ENCODE results near the gene C1QTNF2. TPM values are rescaled to one million over a fixed set of nuclear protein-coding genes. Genes with fewer than 3 reads are reported as not detected.

Gene C1QTNF2
- total RNA-seq, 1 donor from 2014 or later, result 3.7 TPM

DNA sequence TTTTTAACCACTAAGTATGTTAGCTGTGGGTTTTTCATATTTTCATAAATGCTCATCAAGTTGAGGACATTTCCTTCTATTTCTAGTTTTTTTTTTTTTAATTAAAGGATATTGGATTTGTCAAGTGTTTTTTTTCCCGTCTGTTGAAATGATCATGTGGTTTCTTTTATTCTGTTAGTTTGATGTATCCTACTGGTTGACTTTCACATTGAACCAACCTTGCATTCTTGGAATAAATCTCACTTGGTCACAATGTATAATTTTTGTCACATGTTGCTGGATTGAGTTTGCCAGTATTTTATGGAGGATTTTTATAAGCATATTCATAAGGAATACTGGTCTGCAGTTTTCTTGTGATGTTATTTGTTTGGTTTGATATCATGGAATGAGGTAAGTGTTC, 17.0 kb upstream of the C1QTNF2 start:
- intact Hi-C loops (cut with DNase I), result no loop called here
- Histone ChIP-seq H3K9me3 (peaks cover 0 to 15% of the 10 kb centered on the region in 2 donors), H3K36me3 (peaks cover 0 to 3% of the 10 kb centered on the region in 2 donors), H3K4me1 (peaks cover 0 to 2% of the 10 kb centered on the region in 2 donors), H3K27ac (no peak overlapping the region), H3K4me3 (no peak overlapping the region), H3K27me3 (no peaks in the 10 kb centered on the region)
- TF ChIP-seq, protein P1, sequence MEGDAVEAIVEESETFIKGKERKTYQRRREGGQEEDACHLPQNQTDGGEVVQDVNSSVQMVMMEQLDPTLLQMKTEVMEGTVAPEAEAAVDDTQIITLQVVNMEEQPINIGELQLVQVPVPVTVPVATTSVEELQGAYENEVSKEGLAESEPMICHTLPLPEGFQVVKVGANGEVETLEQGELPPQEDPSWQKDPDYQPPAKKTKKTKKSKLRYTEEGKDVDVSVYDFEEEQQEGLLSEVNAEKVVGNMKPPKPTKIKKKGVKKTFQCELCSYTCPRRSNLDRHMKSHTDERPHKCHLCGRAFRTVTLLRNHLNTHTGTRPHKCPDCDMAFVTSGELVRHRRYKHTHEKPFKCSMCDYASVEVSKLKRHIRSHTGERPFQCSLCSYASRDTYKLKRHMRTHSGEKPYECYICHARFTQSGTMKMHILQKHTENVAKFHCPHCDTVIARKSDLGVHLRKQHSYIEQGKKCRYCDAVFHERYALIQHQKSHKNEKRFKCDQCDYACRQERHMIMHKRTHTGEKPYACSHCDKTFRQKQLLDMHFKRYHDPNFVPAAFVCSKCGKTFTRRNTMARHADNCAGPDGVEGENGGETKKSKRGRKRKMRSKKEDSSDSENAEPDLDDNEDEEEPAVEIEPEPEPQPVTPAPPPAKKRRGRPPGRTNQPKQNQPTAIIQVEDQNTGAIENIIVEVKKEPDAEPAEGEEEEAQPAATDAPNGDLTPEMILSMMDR (IDR thresholded peaks at IDR 0.05), result no peak
- no peak for DNase-seq (ENCODE audit: low spot score in 2 of 2)

DNA sequence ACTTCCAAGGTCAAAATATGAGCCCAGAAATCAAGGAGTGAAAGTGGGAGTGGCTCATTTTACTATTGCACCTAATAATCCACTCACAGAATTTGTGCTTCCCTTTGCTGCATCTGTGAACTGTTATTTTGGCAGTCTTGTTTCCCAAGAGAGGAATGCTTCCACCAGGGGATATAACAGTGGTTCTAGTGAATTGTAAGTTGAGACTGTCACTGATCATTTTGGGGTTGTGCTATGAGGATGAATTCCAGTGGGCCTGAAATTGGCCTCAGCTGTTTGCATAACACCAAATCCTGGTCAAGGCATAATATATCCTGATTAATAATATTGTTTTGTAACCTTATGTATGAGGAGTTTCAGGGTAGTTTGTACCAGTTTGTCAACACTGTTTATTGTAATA, 15.1 kb upstream of the C1QTNF2 start:
- peaks cover 0 to 15% of the 10 kb centered on the region in 2 donors for H3K9me3 ChIP-seq
- peaks cover 0 to 3% of the 10 kb centered on the region in 2 donors for H3K36me3 ChIP-seq
- H3K4me3 ChIP-seq, result no peak overlapping the region
- TF ChIP-seq, protein P1 (IDR thresholded peaks at IDR 0.05), result no peak
- no peak overlapping the region for H3K27ac ChIP-seq
- DNase-seq (ENCODE audit: low spot score in 2 of 2), result no peak
- no peaks in the 10 kb centered on the region for H3K4me1 ChIP-seq
- H3K27me3 ChIP-seq, result no peaks in the 10 kb centered on the region
- intact Hi-C loops (cut with DNase I), result no loop called here

DNA sequence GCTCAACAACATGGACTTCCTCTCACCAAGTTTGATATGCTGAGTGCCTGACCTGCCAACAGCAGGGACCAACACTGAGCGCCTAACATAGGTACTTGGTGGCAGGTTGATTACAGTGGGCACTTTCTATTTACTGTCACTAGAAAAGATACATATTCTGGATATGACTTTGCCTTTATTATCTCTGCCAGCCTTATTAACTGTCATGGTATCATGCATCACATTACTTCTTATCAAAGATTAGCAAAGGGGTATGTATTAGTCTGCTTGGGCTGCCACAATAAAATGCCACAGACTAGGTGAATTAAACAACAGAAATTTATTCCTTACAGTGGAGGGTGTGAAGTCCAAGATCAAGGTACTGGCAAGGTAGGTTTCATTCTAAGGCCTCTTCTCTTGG, 14.3 kb upstream of the C1QTNF2 start:
- no peak overlapping the region for H3K4me3 ChIP-seq
- TF ChIP-seq, protein P1 (IDR thresholded peaks at IDR 0.05), result no peak
- peaks cover 0 to 15% of the 10 kb centered on the region in 2 donors for H3K9me3 ChIP-seq
- no peak overlapping the region for H3K27ac ChIP-seq
- no peaks in the 10 kb centered on the region for H3K4me1 ChIP-seq
- intact Hi-C loops (cut with DNase I), result no loop called here
- H3K36me3 ChIP-seq, result peaks cover 0 to 3% of the 10 kb centered on the region in 2 donors
- H3K27me3 ChIP-seq, result no peaks in the 10 kb centered on the region
- DNase-seq (ENCODE audit: low spot score in 2 of 2), result no peak

DNA sequence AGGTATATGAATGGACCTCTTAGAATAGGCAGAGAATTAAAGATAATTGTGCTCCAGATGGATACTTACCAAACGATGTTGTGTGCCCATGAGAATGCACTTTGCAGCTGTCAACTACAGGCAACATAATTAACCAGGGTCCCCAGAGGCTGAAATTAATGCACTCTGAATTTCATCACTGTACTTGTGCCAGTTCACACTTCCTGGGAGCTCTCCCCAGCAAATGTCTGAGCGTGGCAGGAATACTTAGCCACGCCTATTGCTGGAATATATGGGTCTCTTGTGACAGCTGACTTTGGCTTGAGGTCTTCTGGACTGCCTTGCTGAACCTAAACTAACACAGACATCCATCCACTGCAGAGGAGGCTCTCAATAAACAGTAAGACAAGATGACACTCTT, 11.9 kb upstream of the C1QTNF2 start:
- H3K27me3 ChIP-seq, result no peaks in the 10 kb centered on the region
- no peak overlapping the region for H3K4me3 ChIP-seq
- TF ChIP-seq, protein P1 (IDR thresholded peaks at IDR 0.05), result no peak
- DNase-seq (ENCODE audit: low spot score in 2 of 2), result no peak
- no peaks in the 10 kb centered on the region for H3K4me1 ChIP-seq
- H3K27ac ChIP-seq, result no peak overlapping the region
- H3K9me3 ChIP-seq, result peaks cover 0 to 7% of the 10 kb centered on the region in 2 donors
- intact Hi-C loops (cut with DNase I), result no loop called here
- no peaks in the 10 kb centered on the region for H3K36me3 ChIP-seq

DNA sequence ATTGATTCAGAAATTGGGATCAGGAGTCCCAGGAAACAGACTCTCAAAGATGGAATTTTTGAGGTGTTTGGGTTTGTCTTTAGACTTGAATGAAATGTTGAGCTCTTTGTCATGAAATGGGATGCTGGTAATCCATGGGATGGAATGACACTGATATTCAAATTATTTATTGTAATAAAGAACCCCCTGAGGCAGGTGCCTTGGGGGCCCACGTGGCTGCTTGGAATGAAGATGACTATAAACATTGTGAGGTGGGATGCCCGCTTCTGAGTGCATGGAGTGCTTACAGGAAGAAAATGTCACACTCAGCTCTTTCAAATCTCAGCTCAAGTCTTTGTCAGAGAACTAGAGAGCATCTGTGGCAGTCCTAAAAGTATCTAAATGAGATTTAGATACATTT, 9.6 kb upstream of the C1QTNF2 start:
- no peak for DNase-seq (ENCODE audit: low spot score in 2 of 2)
- Histone ChIP-seq H3K4me1 (no peaks in the 10 kb centered on the region), H3K4me3 (no peak overlapping the region), H3K9me3 (no peaks in the 10 kb centered on the region), H3K27ac (no peak overlapping the region), H3K27me3 (no peaks in the 10 kb centered on the region), H3K36me3 (no peaks in the 10 kb centered on the region)
- TF ChIP-seq, protein P1 (IDR thresholded peaks at IDR 0.05), result no peak
- intact Hi-C loops (cut with DNase I), result no loop called here

DNA sequence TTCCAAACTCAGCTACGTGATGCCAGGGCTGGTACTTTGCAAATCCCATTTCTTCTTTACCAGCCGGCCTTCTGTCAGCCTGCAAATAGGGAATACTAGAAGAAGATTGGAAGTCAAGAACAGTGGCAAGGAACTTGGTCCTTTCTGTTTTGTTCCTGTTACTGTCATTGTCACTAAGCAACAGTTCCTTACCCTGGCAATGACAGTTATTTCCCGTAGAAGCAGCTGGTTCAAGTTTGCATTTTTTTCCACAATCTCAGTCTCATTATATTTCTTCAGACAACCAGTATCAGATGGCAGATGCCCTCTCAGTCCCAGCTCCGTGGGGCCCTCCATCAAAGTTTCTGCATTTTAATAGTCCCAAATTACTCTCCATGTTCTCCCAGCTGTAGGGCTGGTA, 9.1 kb upstream of the C1QTNF2 start:
- TF ChIP-seq, protein P1 (IDR thresholded peaks at IDR 0.05), result no peak
- Histone ChIP-seq H3K9me3 (no peaks in the 10 kb centered on the region), H3K4me3 (no peak overlapping the region), H3K27me3 (no peaks in the 10 kb centered on the region), H3K27ac (no peak overlapping the region), H3K36me3 (no peaks in the 10 kb centered on the region), H3K4me1 (no peaks in the 10 kb centered on the region)
- intact Hi-C loops (cut with DNase I), result no loop called here
- no peak for DNase-seq (ENCODE audit: low spot score in 2 of 2)
